OCI-LY3 (cell line): ENCODE data around the gene TICAM1.
"Not testable (repeated sequence)": the region's sequence is repeated elsewhere in the genome, so short reads cannot be mapped to it uniquely, and the experiment has no call there.

Experiments
- EZH2phosphoT487 ChIP-seq: fragments of 200-600 bp; shearing (Covaris generic); IDR thresholded peaks from 2 replicates; pipeline ENCODE4 v1.6.1; 2018; ENCODE audit warnings: antibody characterized with exemption, mixed run types, low read depth
- TF ChIP-seq, protein P1 (sequence below): fragments of 200-600, 300-600 bp; sonication (generic); IDR thresholded peaks from 2 replicates; pipeline ENCODE4 v1.5.1; 2014; ENCODE audit warnings: antibody characterized with exemption, low read length, low read depth

DNA sequence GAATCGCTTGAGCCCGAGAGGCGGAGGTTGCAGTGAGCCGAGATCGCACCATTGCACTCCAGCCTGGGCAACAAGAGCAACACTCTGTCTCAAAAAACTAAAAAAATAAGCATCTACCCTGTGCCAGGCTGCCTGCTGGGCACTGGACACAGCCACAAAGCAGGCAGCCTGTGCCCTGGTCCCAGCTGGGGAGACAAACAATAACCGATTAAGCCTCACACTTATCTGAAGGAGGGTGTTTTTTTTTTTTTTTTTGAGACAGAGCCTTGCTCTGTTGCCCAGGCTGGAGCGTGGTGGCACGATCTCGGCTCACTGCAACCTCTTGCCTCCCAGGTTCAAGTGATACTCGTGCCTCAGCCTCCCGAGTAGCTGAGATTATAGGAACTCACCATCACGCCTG lies 25.0 kb upstream of the TICAM1 start:
- TF ChIP-seq, protein P1, sequence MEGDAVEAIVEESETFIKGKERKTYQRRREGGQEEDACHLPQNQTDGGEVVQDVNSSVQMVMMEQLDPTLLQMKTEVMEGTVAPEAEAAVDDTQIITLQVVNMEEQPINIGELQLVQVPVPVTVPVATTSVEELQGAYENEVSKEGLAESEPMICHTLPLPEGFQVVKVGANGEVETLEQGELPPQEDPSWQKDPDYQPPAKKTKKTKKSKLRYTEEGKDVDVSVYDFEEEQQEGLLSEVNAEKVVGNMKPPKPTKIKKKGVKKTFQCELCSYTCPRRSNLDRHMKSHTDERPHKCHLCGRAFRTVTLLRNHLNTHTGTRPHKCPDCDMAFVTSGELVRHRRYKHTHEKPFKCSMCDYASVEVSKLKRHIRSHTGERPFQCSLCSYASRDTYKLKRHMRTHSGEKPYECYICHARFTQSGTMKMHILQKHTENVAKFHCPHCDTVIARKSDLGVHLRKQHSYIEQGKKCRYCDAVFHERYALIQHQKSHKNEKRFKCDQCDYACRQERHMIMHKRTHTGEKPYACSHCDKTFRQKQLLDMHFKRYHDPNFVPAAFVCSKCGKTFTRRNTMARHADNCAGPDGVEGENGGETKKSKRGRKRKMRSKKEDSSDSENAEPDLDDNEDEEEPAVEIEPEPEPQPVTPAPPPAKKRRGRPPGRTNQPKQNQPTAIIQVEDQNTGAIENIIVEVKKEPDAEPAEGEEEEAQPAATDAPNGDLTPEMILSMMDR: not testable (repeated sequence)
- TF ChIP-seq EZH2phosphoT487: not testable (repeated sequence)
